SK-N-SH (cell line): ENCODE measurements around the gene KIDINS220. TPM values are rescaled to one million over a fixed set of nuclear protein-coding genes. Genes with fewer than 3 reads are reported as not detected.

Experiments used
- CTCF ChIA-PET: fragments of 300-600, 350-600 bp; formaldehyde crosslinking; extraction: SDS; loops from one replicate; lab custom pipeline; 2021; lab: Yijun Ruan, JAX
- POLR2A ChIA-PET: fragments of 350-600 bp; sonication (Branson Sonifier 250); formaldehyde crosslinking; extraction: SDS; loops from one replicate; lab custom pipeline; 2020; ENCODE audit warnings: antibody characterized with exemption, inconsistent platforms; lab: Yijun Ruan, JAX
- DNase-seq: peaks from one replicate; pipeline ENCODE4 v3.0.0; 2012
- H2AFZ ChIP-seq: fragments of 200-600 bp; sonication (generic); 2 replicates; pipeline ENCODE4 v1.8.1; 2016; ENCODE audit warnings: antibody characterized with exemption, mild to moderate bottlenecking, low read depth
- H3F3A ChIP-seq: fragments of 200-600 bp; sonication (generic); replicated peaks from 2 replicates; pipeline ENCODE3; 2016; ENCODE audit warnings: antibody characterized with exemption, mild to moderate bottlenecking; ENCODE audit not compliant: insufficient read depth
- H3K27ac ChIP-seq, 2 experiments: fragments of 200-500 bp in 1 of 2; fragments of 200-600 bp in 1 of 2; sonication (Bioruptor generic) in 1 of 2; sonication (generic), shearing (Covaris generic) in 1 of 2; 2 replicates each; pipeline versions ENCODE4 v1.5.1 to v1.6.1; 2014 to 2016; ENCODE audit warnings: low read depth in 2 of 2, inconsistent platforms in 1 of 2, low read length in 1 of 2, mild to moderate bottlenecking in 1 of 2, mixed read lengths in 1 of 2
- H3K27me3 ChIP-seq: fragments of 200-600 bp; sonication (generic), shearing (Covaris generic); 2 replicates; pipeline ENCODE4 v1.6.1; 2016; ENCODE audit warnings: mixed run types; ENCODE audit not compliant: insufficient read depth
- H3K36me3 ChIP-seq, 2 experiments: fragments of 200-500 bp in 1 of 2; fragments of 200-600 bp in 1 of 2; sonication (Bioruptor generic) in 1 of 2; sonication (generic) in 1 of 2; replicated peaks in 1 of 2; 2 replicates each; pipeline versions ENCODE3 to v1.5.1; 2014 to 2016; ENCODE audit warnings: low read length in 1 of 2, mild to moderate bottlenecking in 1 of 2; ENCODE audit not compliant: insufficient read depth in 2 of 2, control insufficient read depth in 1 of 2
- H3K4me1 ChIP-seq, 2 experiments: fragments of 200-500 bp in 1 of 2; fragments of 200-600 bp in 1 of 2; sonication (Bioruptor generic) in 1 of 2; sonication (generic), shearing (Covaris generic) in 1 of 2; 2 replicates each; pipeline versions ENCODE4 v1.5.1 to v1.6.1; 2014 to 2016; ENCODE audit warnings: low read depth in 1 of 2, low read length in 1 of 2, mixed run types in 1 of 2; ENCODE audit not compliant: insufficient read depth in 2 of 2, control insufficient read depth in 1 of 2
- H3K4me2 ChIP-seq: fragments of 200-600 bp; sonication (generic), shearing (Covaris generic); 2 replicates; pipeline ENCODE4 v1.6.1; 2017; ENCODE audit warnings: mixed run types
- H3K4me3 ChIP-seq, 2 experiments: fragments of 200-500 bp in 1 of 2; fragments of 200-600 bp in 1 of 2; sonication (Bioruptor generic) in 1 of 2; sonication (generic), shearing (Covaris generic) in 1 of 2; 2 replicates each; pipeline versions ENCODE4 v1.5.1 to v1.8.1; 2014 to 2016; ENCODE audit warnings: low read depth in 2 of 2, inconsistent platforms in 1 of 2, low read length in 1 of 2, mild to moderate bottlenecking in 1 of 2, mixed read lengths in 1 of 2, moderate library complexity in 1 of 2
- H3K79me2 ChIP-seq: fragments of 200-600 bp; sonication (generic); 2 replicates; pipeline ENCODE4 v1.8.1; 2017; ENCODE audit warnings: mild to moderate bottlenecking; ENCODE audit not compliant: insufficient read depth
- H3K9ac ChIP-seq: fragments of 200-600 bp; sonication (generic); 2 replicates; pipeline ENCODE4 v1.6.1; 2017; ENCODE audit warnings: mixed run types
- H3K9me2 ChIP-seq: fragments of 200-600 bp; sonication (generic); 2 replicates; pipeline ENCODE4 v1.6.1; 2017; ENCODE audit warnings: mixed run types
- H3K9me3 ChIP-seq: fragments of 200-600 bp; sonication (generic); 2 replicates; pipeline ENCODE4 v1.6.1; 2017; ENCODE audit warnings: mixed run types, mild to moderate bottlenecking, moderate library complexity
- H4K20me1 ChIP-seq: fragments of 200-600 bp; sonication (generic); 2 replicates; pipeline ENCODE4 v1.6.1; 2017; ENCODE audit warnings: mild to moderate bottlenecking, mixed run types; ENCODE audit not compliant: insufficient read depth
- CHD2 ChIP-seq: fragments of 150-350 bp; IDR thresholded peaks from 2 replicates; pipeline ENCODE4 v1.6.1; 2018; ENCODE audit warnings: low read length; ENCODE audit not compliant: partially characterized antibody
- ELF1 ChIP-seq: IDR thresholded peaks from 2 replicates; pipeline ENCODE4 v1.4.0; 2012
- EP300 ChIP-seq, 2 experiments: IDR thresholded peaks; 2 replicates each; pipeline versions ENCODE4 v1.4.0 to v1.6.1; 2012; ENCODE audit warnings: borderline replicate concordance in 1 of 2, low read depth in 1 of 2, low read length in 1 of 2
- EZH2phosphoT487 ChIP-seq: fragments of 200-600 bp; sonication (generic); IDR thresholded peaks from 2 replicates; pipeline ENCODE4 v1.6.1; 2017; ENCODE audit warnings: low read depth, mixed run types, mild to moderate bottlenecking, antibody characterized with exemption, moderate library complexity, borderline replicate concordance
- FOXJ3 ChIP-seq: sonication (generic); formaldehyde crosslinking; IDR thresholded peaks from 2 replicates; pipeline ENCODE4 v1.5.1; 2020; ENCODE audit warnings: mild to moderate bottlenecking, missing genetic modification reagents
- GABPA ChIP-seq: IDR thresholded peaks from 2 replicates; pipeline ENCODE4 v1.4.0; 2012; ENCODE audit warnings: low read depth, mild to moderate bottlenecking
- GATA2 ChIP-seq: sonication (generic); formaldehyde crosslinking; IDR thresholded peaks from 2 replicates; pipeline ENCODE4 v1.5.0; 2020; ENCODE audit warnings: mild to moderate bottlenecking, missing genetic modification reagents
- MAX ChIP-seq: IDR thresholded peaks from 2 replicates; pipeline ENCODE4 v1.4.0; 2012; ENCODE audit warnings: low read depth
- MEF2A ChIP-seq: IDR thresholded peaks from 2 replicates; pipeline ENCODE4 v1.4.0; 2012; ENCODE audit warnings: low read depth, borderline replicate concordance
- NFIC ChIP-seq: IDR thresholded peaks from 2 replicates; pipeline ENCODE4 v1.4.0; 2012; ENCODE audit warnings: borderline replicate concordance
- NRF1 ChIP-seq: IDR thresholded peaks from 2 replicates; pipeline ENCODE4 v1.6.1; 2012; ENCODE audit warnings: low read depth, mild to moderate bottlenecking, low read length
- POLR2AphosphoS5 ChIP-seq: IDR thresholded peaks from 2 replicates; pipeline ENCODE4 v1.6.1; 2012; ENCODE audit warnings: low read depth, low read length
- RAD21 ChIP-seq: IDR thresholded peaks from 2 replicates; pipeline ENCODE4 v1.6.1; 2012; ENCODE audit warnings: mild to moderate bottlenecking, low read length
- RCOR1 ChIP-seq: fragments of 150-350 bp; IDR thresholded peaks from 2 replicates; pipeline ENCODE4 v1.6.1; 2017; ENCODE audit warnings: antibody characterized with exemption, low read length
- RFX5 ChIP-seq: IDR thresholded peaks from 2 replicates; pipeline ENCODE4 v1.6.1; 2012; ENCODE audit warnings: mild to moderate bottlenecking, improper control_type of control experiment, low read length
- RXRA ChIP-seq: IDR thresholded peaks from 2 replicates; pipeline ENCODE4 v1.4.0; 2012; ENCODE audit warnings: low read depth, mild to moderate bottlenecking, borderline replicate concordance
- SIN3A ChIP-seq: IDR thresholded peaks from 2 replicates; pipeline ENCODE4 v1.6.1; 2012; ENCODE audit warnings: low read depth, mild to moderate bottlenecking, low read length, moderate library complexity, borderline replicate concordance
- SMC3 ChIP-seq: IDR thresholded peaks from 2 replicates; pipeline ENCODE4 v1.6.1; 2012; ENCODE audit warnings: low read depth, low read length, improper control_type of control experiment
- TAF1 ChIP-seq: IDR thresholded peaks from 2 replicates; pipeline ENCODE4 v1.6.1; 2012; ENCODE audit warnings: low read depth, mild to moderate bottlenecking, low read length, moderate library complexity, borderline replicate concordance
- TCF12 ChIP-seq: IDR thresholded peaks from 2 replicates; pipeline ENCODE4 v1.4.0; 2012
- TEAD4 ChIP-seq: IDR thresholded peaks from 2 replicates; pipeline ENCODE4 v1.4.0; 2012; ENCODE audit warnings: mild to moderate bottlenecking, borderline replicate concordance; ENCODE audit not compliant: insufficient read depth
- YY1 ChIP-seq: IDR thresholded peaks from 2 replicates; pipeline ENCODE4 v1.4.0; 2012; ENCODE audit warnings: low read depth, mild to moderate bottlenecking
- ZBTB33 ChIP-seq: IDR thresholded peaks from 2 replicates; pipeline ENCODE4 v1.4.0; 2012; ENCODE audit warnings: low read depth, borderline replicate concordance
- WGBS: methylation state at CpG from one replicate; pipeline ENCODE4 v1.1.6; 2017; ENCODE audit warnings: low lambda C conversion rate; 5-methylcytosine and 5-hydroxymethylcytosine counted together
- polyA plus RNA-seq, 3 experiments: library from polyadenylated mRNA; depleted of rRNA; stranded (reverse); fragments of >200 nt; gene quantifications; 2 replicates each; pipeline ENCODE4 v1.2.3, GENCODE V29; 2012
- TF ChIP-seq, protein P1 (sequence below): IDR thresholded peaks from 2 replicates; pipeline ENCODE4 v1.6.1; 2012; ENCODE audit warnings: mild to moderate bottlenecking, low read depth, low read length, moderate library complexity
- TF ChIP-seq, protein P2 (sequence below): IDR thresholded peaks from 2 replicates; pipeline ENCODE4; 2012

The KIDINS220 gene
- polyA plus RNA-seq, 1 of the 3 experiments (the other 2 are of a cell fraction), result 18.2 TPM

DNA sequence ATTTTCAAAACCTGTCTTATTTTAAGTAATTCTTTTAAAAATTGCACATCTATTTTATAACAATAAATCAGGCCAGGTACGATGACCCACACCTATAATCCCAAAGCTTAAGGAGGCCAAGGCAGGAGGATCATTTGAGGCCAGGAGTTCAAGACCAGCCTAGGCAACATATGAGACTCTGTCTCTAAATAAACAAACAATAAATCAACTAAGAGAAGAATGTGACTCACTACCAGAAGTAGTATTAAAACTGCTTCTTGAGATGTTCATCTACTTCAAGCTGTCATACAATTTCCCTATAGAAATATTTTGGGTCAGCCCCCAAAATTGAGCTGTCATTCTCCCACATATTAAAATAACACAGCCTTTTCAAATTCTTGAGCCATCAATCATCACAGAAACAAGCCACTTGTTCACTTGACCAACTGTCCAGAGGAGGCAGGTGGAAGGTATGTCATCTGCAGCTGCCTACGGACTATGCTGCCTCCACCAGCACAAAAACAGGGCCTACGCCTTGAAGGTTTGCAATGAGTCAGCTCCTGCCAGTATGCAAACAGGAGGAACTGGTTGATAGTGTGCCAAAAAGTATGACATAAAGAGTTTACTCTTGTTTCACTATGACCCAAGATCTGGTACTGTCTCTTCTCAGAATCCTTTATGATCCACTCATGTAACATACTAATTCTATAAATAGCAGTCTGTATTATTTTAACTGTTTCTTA lies 33.6 kb downstream of the KIDINS220 start:
- no peaks in the 10 kb centered on the region for H3K27me3 ChIP-seq
- H3K4me2 ChIP-seq, result no peak overlapping the region
- peaks cover 2 to 7% of the 10 kb centered on the region in 2 experiments; a peak in 2 of 4 replicates for H3K4me1 ChIP-seq
- DNase-seq, result no peak
- H3F3A ChIP-seq, result peaks cover 6% of the 10 kb centered on the region
- H3K36me3 ChIP-seq, result peaks cover 34 to 53% of the 10 kb centered on the region in 2 experiments
- H3K9me3 ChIP-seq, result no peaks in the 10 kb centered on the region
- H3K9ac ChIP-seq, result no peak overlapping the region
- H3K27ac ChIP-seq, result peak overlapping the region in 1 of 2 experiments; percentile 24; a peak in 1 of 4 replicates
- H2AFZ ChIP-seq, result no peak overlapping the region
- no peaks in the 10 kb centered on the region for H3K79me2 ChIP-seq
- H4K20me1 ChIP-seq, result no peaks in the 10 kb centered on the region
- no peak overlapping the region for H3K4me3 ChIP-seq
- ChIA-PET CTCF (interaction anchor here (1.0 to 2.5 kb wide), 5 partner anchors 10 to 336 kb away, joined by 3 to 10 read pairs (median 3); no protein-coding TSS in a partner anchor), POLR2A (no interaction called here)
- 64% methylated on average over 3 of the region's 3 CpGs for WGBS
- no peaks in the 10 kb centered on the region for H3K9me2 ChIP-seq
- TF ChIP-seq TAF1 (no peak), ELF1 (no peak), MEF2A (0 out of 2 replicates have a peak, but pooled peaks have one; percentile 53), RCOR1 (no peak), RXRA (no peak), GABPA (no peak), MAX (no peak), EZH2phosphoT487 (no peak), RAD21 (no peak), FOXJ3 (CRISPR knock-in tag) (no peak), SMC3 (no peak), TCF12 (peak; percentile 39), POLR2AphosphoS5 (0 out of 2 replicates have a peak, but pooled peaks have one; percentile 14), YY1 (no peak), SIN3A (0 out of 2 replicates have a peak, but pooled peaks have one; percentile 10), GATA2 (CRISPR knock-in tag) (no peak), NRF1 (no peak), NFIC (peak; percentile 70), CHD2 (no peak), RFX5 (no peak), EP300 (IDR thresholded peaks at IDR 0.05; ENCODE audit: borderline replicate concordance in 1 of 2, low read depth in 1 of 2, low read length in 1 of 2) (no peak), ZBTB33 (no peak), TEAD4 (no peak)
- TF ChIP-seq, protein P1, sequence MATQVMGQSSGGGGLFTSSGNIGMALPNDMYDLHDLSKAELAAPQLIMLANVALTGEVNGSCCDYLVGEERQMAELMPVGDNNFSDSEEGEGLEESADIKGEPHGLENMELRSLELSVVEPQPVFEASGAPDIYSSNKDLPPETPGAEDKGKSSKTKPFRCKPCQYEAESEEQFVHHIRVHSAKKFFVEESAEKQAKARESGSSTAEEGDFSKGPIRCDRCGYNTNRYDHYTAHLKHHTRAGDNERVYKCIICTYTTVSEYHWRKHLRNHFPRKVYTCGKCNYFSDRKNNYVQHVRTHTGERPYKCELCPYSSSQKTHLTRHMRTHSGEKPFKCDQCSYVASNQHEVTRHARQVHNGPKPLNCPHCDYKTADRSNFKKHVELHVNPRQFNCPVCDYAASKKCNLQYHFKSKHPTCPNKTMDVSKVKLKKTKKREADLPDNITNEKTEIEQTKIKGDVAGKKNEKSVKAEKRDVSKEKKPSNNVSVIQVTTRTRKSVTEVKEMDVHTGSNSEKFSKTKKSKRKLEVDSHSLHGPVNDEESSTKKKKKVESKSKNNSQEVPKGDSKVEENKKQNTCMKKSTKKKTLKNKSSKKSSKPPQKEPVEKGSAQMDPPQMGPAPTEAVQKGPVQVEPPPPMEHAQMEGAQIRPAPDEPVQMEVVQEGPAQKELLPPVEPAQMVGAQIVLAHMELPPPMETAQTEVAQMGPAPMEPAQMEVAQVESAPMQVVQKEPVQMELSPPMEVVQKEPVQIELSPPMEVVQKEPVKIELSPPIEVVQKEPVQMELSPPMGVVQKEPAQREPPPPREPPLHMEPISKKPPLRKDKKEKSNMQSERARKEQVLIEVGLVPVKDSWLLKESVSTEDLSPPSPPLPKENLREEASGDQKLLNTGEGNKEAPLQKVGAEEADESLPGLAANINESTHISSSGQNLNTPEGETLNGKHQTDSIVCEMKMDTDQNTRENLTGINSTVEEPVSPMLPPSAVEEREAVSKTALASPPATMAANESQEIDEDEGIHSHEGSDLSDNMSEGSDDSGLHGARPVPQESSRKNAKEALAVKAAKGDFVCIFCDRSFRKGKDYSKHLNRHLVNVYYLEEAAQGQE, result no peak
- TF ChIP-seq, protein P2, sequence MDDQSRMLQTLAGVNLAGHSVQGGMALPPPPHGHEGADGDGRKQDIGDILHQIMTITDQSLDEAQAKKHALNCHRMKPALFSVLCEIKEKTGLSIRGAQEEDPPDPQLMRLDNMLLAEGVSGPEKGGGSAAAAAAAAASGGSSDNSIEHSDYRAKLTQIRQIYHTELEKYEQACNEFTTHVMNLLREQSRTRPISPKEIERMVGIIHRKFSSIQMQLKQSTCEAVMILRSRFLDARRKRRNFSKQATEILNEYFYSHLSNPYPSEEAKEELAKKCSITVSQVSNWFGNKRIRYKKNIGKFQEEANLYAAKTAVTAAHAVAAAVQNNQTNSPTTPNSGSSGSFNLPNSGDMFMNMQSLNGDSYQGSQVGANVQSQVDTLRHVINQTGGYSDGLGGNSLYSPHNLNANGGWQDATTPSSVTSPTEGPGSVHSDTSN, result no peak; the same call in 1 of the 2 replicates
